ENCODE results near the gene NMNAT2.
A peak's percentile ranks its signal among the peaks of the same experiment; 100 is the strongest.

NMNAT2 gene

DNA sequence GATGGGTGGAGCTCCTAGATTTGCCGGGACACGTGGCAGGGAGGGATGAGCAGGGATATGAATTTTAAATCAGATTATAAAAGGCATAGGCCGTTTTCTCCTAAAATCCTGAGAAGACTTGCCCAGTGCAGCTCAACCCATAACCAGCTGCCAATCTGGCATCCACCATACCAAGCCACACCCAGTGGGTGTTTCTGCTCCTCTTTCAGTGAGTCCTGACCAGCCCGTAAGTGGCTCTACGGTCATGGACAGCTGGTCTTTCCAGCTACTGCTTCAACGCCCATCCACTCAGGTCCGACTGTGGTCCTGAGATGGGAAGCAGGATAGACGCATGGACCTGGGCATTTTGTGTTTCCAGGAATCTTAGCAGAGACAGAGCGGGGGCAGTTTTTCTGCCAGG, 124.9 kb downstream of the NMNAT2 start:
- Mint-ChIP-seq H3K36me3 (ENCODE audit: insufficient read depth) (no peaks in the 10 kb centered on the region), H3K4me1 (ENCODE audit: low read depth in 2 of 2) (no peaks in the 10 kb centered on the region), H3K27ac (no peak overlapping the region), H3K9me3 (no peaks in the 10 kb centered on the region), H3K4me3 (no peak overlapping the region), H3K27me3 (peaks cover 23 to 56% of the 10 kb centered on the region in 2 donors)
- DNase-seq, result no peak
- no peak for ATAC-seq (replicated peaks)

DNA sequence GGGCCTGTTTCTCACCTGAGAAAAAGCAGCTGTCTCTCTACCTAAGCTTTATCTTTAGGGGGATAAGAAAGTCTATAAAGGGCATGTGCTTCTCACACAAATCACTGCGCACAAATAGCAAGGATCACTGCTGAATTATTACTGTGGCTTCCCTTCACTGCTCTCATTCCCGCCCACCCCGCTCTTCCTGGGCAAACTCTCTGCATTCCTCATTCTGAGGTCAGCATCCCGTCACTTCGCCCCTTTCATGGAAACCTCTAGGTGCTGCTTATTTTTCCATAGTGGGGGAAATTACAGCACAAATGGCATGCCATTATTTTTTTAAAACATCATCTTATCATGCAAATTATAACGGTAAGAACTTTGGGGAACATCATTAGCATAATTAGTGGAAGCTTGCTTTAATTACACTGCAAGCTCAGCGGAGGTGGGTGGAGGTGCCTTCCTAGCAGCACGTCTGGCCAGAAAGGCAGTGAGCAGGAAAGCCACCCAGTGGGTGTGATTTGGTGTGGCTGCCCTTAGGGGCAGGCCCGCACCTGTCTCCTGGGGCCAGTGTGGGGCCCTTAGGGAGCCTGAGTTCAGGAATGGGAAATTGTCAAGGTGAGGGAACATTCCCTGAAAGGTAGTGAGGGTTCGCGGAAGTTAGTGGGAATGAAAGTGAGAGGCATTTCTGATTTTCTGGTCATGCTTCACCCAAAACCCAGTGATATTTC, 126.2 kb downstream of the NMNAT2 start:
- Mint-ChIP-seq H3K27me3 (peaks cover 25 to 46% of the 10 kb centered on the region in 2 donors), H3K4me1 (ENCODE audit: low read depth in 2 of 2) (no peaks in the 10 kb centered on the region), H3K4me3 (no peak overlapping the region), H3K27ac (no peak overlapping the region), H3K36me3 (ENCODE audit: insufficient read depth) (no peaks in the 10 kb centered on the region), H3K9me3 (no peaks in the 10 kb centered on the region)
- DNase-seq, result no peak
- no peak for ATAC-seq (replicated peaks)

DNA sequence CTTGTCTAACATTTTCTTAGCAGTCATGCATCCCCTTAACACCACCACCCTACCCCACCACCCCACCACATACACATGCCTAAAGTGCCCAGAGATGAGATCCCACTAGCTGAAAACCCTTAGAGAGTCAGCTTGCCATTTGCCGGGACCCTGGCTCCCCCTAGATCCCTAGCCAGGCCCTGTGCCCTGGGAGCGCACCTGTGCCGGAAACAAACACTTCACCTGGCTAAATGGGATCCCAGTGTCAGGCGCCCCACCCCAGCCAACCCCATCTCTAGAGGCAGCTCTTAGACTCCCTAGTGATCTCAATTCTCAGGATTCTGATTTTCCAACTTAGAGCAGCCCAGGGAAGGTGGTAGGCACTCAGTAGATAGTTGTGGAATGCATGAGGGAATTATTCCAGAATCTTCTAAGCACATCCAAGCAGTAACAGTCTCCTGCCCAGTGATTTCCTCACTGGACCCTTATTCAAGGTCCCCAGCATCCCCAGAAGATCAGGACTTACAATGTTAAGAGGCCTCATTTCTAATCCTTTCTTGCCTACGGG, 126.9 kb downstream of the NMNAT2 start:
- no peaks in the 10 kb centered on the region for H3K9me3 Mint-ChIP-seq
- H3K36me3 Mint-ChIP-seq (ENCODE audit: insufficient read depth), result no peaks in the 10 kb centered on the region
- DNase-seq (no peak), ATAC-seq (replicated peaks) (no peak)
- no peaks in the 10 kb centered on the region for H3K4me1 Mint-ChIP-seq (ENCODE audit: low read depth in 2 of 2)
- no peak overlapping the region for H3K27ac Mint-ChIP-seq
- no peak overlapping the region for H3K4me3 Mint-ChIP-seq
- H3K27me3 Mint-ChIP-seq, result peaks cover 20 to 46% of the 10 kb centered on the region in 2 donors

DNA sequence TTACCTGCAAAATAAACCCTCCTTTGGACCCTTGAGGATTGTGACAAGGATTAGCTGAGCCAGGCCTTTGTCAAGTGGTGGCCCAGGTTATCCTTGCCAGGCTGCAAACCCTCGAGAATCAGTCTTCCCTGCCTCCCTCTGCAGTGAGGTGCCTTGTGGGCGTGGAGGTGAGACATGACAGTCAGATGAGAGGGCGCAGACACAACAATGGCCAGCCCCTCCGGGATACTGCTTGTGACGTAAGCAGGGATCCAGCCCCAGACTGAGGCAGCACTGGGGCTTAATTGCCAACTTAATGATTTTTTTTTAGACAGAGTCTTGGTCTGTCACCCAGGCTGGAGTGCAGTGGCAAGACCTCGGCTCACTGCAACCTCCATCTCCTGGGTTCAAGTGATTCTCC, 127.6 kb downstream of the NMNAT2 start:
- no peaks in the 10 kb centered on the region for H3K4me1 Mint-ChIP-seq (ENCODE audit: low read depth in 2 of 2)
- DNase-seq (no peak), ATAC-seq (replicated peaks) (no peak)
- H3K27me3 Mint-ChIP-seq, result peaks cover 20 to 49% of the 10 kb centered on the region in 2 donors
- H3K36me3 Mint-ChIP-seq (ENCODE audit: insufficient read depth), result no peaks in the 10 kb centered on the region
- H3K27ac Mint-ChIP-seq, result no peak overlapping the region
- H3K4me3 Mint-ChIP-seq, result no peak overlapping the region
- H3K9me3 Mint-ChIP-seq, result no peaks in the 10 kb centered on the region

DNA sequence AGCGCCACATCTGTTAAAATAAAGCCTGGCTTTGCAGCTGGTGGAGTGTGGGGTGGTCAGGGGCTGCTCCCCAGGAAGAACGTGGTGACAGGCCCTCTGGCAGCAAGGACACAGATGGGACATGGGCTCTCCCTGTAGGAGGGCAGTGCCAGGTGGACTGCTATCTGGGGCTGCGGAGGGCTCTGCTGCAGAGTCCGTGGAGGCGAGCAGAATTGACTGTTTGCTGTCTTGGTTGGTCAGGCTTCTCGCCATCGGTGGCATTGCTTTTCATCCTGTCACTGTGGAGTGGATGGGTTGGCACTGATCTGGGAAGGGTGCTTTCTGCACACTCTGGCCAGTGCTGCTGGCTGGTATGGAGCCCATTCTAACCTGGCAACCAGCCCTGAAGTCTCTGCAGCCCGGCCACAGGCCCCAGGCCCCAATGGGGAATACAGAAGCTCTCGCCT, 129.1 kb downstream of the NMNAT2 start:
- ATAC-seq (replicated peaks), result no peak
- H3K27me3 Mint-ChIP-seq, result peaks cover 32 to 64% of the 10 kb centered on the region in 2 donors

DNA sequence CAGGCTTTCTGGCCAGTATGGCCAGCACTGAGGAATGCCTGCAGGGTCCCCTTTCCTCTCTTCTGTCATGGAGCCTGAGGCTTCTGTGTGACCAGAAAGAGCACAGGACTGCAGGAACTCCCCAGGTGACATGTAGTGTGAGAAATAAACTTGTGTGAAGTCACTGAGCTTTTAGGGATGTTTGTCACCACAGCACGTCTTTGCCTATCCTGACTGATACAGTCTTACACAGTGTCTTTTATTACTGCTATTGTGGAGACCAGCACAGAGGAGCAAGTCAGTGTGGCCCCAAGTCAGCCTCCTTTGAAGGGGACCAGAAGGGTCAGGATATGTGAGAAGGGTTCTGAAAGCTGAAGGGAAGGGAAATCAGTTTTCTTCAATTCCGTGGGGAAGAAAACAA, 129.6 kb downstream of the NMNAT2 start:
- Mint-ChIP-seq H3K9me3 (no peaks in the 10 kb centered on the region), H3K27ac (no peak overlapping the region)

More for the DNA sequence above, 129.1 kb downstream of the NMNAT2 start:
- Mint-ChIP-seq H3K4me1 (ENCODE audit: low read depth in 2 of 2) (no peaks in the 10 kb centered on the region), H3K36me3 (ENCODE audit: insufficient read depth) (no peaks in the 10 kb centered on the region), H3K4me3 (no peak overlapping the region), H3K9me3 (no peaks in the 10 kb centered on the region), H3K27ac (no peak overlapping the region)
- DNase-seq, result no peak

DNA sequence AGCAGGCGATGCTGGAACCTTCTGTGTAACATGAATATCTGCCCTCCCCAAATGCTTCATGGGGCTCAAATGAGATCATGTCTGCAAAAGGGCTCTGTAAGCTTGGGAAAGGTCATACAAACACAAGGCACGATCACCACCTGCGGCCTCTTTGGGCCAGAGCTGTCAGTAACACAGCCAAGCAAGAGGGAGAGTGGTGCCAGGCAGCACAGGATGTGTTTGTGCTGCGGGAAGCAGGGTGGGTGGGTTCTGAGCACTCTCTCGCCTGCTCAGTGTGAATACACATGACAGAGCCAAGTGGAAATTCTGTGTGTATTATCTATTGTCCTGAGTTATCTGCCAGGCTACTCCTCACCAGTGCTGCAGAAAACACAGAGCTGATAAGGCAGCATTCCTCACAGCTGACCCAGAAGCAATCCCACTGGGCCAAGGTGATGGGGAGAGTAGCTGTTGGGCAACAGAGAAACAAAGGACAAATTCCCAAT, 130.9 kb downstream of the NMNAT2 start:
- ATAC-seq (replicated peaks), result no peak
- H3K4me1 Mint-ChIP-seq (ENCODE audit: low read depth in 2 of 2), result no peaks in the 10 kb centered on the region
- no peak overlapping the region for H3K27ac Mint-ChIP-seq
- H3K9me3 Mint-ChIP-seq, result no peaks in the 10 kb centered on the region
- H3K4me3 Mint-ChIP-seq, result no peak overlapping the region
- H3K27me3 Mint-ChIP-seq, result peaks cover 44 to 70% of the 10 kb centered on the region in 2 donors
- no peaks in the 10 kb centered on the region for H3K36me3 Mint-ChIP-seq (ENCODE audit: insufficient read depth)
- no peak for DNase-seq

More for the DNA sequence above, 129.6 kb downstream of the NMNAT2 start:
- Mint-ChIP-seq H3K36me3 (ENCODE audit: insufficient read depth) (no peaks in the 10 kb centered on the region), H3K4me3 (no peak overlapping the region), H3K4me1 (ENCODE audit: low read depth in 2 of 2) (no peaks in the 10 kb centered on the region), H3K27me3 (peaks cover 35 to 69% of the 10 kb centered on the region in 2 donors)
- ATAC-seq (replicated peaks) (no peak), DNase-seq (no peak)

DNA sequence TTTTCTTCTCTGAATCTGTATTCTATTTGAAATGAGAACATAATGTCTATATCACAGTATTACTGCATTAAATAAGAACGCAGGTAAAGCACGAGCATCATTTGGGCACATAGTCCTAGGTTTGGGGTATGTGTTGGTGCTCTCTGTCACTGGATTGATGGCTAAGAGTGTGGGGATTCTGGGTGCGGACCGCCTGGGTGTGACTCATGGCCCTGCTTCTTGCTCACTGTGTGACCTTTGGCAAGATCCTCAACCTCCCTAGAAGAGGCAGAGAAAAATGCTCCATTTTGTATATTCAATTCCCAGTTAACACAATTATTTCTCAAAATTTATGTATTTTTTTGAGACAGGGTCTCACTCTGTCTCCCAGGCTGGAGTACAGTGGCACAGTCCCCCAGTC, 132.4 kb downstream of the NMNAT2 start:
- Mint-ChIP-seq H3K4me1 (ENCODE audit: low read depth in 2 of 2) (peaks cover 0 to 2% of the 10 kb centered on the region in 2 donors), H3K27ac (no peak overlapping the region), H3K4me3 (no peak overlapping the region), H3K9me3 (no peaks in the 10 kb centered on the region), H3K27me3 (peaks cover 46 to 73% of the 10 kb centered on the region in 2 donors), H3K36me3 (ENCODE audit: insufficient read depth) (no peaks in the 10 kb centered on the region)
- ATAC-seq (replicated peaks), result no peak
- no peak for DNase-seq

DNA sequence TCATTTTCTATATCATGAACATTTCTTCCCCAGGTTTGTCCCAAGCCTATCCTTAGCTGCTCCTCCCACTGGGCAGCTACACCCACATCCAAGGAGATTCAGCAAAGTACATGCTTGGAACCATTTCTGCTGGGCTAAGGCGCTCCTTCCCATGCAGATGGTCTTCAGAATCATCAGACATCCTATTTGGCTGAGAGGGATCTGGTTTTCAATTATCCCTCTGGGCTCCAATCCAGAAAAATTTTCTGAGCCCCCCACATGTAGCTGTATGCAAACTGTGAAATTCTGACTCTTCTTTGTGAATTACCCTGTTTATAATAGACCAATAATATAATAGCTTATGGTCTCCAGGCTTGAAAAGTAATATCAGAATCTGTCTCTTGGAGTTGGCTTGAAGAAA, 132.9 kb downstream of the NMNAT2 start:
- Mint-ChIP-seq H3K9me3 (no peaks in the 10 kb centered on the region), H3K27ac (no peak overlapping the region), H3K36me3 (ENCODE audit: insufficient read depth) (no peaks in the 10 kb centered on the region), H3K27me3 (peaks cover 46 to 73% of the 10 kb centered on the region in 2 donors), H3K4me3 (no peak overlapping the region), H3K4me1 (ENCODE audit: low read depth in 2 of 2) (peaks cover 0 to 2% of the 10 kb centered on the region in 2 donors)
- ATAC-seq (replicated peaks) (no peak), DNase-seq (no peak)

DNA sequence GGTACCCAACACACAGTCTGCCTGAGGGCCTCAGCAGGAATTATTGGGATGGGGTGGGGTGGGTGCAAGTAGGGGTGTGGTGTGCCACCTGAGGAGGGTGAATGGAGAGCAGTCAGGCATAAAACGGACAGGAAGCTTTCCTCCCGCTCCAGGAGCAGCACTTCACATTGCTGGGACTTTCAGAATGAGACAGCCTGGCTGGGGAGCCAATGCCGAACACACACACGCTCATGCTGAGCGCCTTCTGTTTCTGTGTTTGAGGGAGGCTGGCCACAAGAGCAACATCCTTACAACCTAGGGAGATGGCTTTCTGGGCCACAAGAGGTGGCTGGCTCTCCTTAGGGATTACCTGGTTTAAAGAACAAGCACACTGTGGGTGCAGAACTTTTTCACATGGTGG, 134.1 kb downstream of the NMNAT2 start:
- no peak for ATAC-seq (replicated peaks)
- no peak overlapping the region for H3K4me3 Mint-ChIP-seq

DNA sequence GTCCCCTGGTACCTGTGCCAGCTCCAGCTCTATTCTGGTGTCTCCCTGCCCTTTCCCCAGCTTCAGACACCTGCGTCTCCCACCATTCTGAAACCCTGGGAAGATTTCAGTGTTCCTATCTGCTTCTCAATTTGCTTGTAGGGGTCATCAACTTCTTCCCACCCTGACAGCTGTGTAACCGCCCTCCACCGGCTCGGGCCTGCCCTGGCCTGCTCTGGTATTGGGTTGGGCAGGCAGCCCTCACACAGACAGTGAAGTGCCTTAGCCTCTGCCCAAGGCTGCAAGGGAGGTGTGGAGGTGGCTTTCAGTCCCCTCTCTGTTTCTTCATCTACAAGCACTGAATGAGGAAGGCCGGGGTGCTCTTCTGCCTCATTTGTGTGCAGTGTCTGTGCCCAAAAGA, 134.9 kb downstream of the NMNAT2 start:
- Mint-ChIP-seq H3K36me3 (ENCODE audit: insufficient read depth) (no peaks in the 10 kb centered on the region), H3K27me3 (peaks cover 32 to 58% of the 10 kb centered on the region in 2 donors), H3K4me1 (ENCODE audit: low read depth in 2 of 2) (peaks cover 3 to 4% of the 10 kb centered on the region in 2 donors), H3K4me3 (no peak overlapping the region), H3K9me3 (no peaks in the 10 kb centered on the region), H3K27ac (no peak overlapping the region)
- ATAC-seq (replicated peaks), result no peak
- DNase-seq, result no peak

More for the DNA sequence above, 134.1 kb downstream of the NMNAT2 start:
- Mint-ChIP-seq H3K27ac (no peak overlapping the region), H3K9me3 (no peaks in the 10 kb centered on the region), H3K36me3 (ENCODE audit: insufficient read depth) (no peaks in the 10 kb centered on the region), H3K4me1 (ENCODE audit: low read depth in 2 of 2) (peaks cover 3 to 4% of the 10 kb centered on the region in 2 donors), H3K27me3 (peaks cover 38 to 66% of the 10 kb centered on the region in 2 donors)
- no peak for DNase-seq

DNA sequence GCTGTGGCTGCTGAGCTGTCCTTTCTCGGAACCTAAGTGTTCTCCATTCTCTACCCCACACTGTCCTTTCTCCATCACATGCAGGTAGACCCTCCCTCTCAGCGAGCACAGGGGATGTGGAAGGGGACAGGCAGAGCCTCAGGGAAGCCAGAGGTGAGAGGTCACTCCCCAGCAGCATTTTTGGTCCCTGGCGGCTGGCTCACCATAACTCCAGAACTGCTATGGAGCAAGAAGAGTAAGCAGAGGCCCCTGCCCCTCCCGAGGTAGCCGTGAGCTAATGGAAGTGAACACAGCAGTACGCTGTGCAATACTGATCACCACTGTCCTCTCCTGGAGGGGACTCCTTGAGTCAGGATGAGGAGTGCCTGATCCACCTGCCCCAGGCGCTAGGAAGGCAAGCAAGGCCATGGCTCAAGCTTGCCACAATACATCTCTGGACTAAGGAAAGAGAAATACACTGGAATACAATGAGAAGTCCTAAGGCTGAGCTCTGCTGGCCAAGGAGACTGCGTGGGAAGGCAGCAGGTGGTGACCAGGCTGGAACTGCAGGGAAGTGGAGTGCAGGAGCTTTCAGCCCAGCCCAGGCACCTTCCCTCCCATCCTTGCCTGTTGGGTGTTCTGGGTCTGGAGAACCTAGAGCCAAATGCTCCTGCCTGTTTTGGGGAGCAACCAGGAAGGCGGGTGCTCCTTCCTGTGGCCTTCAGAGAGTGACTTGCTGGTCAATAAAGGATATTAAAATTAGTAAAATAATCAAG, 135.9 kb downstream of the NMNAT2 start:
- Mint-ChIP-seq H3K36me3 (ENCODE audit: insufficient read depth) (no peaks in the 10 kb centered on the region), H3K27ac (no peak overlapping the region), H3K27me3 (peaks cover 26 to 55% of the 10 kb centered on the region in 2 donors)

DNA sequence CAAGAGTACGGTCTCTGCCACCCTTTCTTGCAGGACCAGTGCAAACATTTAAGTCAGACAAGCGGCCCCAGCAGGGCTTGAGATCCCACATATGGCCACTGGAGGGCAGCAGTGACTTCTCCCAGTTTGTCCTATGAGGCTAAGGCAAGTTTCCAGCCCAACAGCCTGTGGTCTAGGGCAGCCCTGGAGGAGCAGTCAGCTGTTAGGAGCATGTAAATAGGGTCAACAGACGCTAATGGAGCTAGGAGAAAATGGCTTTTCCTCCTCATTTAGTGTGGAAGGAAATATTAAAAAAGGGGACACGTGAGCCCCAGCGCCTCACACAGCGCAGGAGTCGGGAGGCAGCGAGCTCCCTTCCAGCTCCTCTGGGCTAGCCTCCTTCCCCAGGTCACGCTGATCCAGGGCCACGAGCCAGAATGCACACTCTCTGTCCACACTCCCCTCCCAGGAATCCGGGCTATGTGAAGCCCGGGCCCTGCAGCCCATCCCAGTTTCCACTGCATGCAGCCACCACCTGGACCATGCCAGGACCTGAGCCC, 136.6 kb downstream of the NMNAT2 start:
- ATAC-seq (replicated peaks), result peak; percentile 42
- Mint-ChIP-seq H3K4me1 (ENCODE audit: low read depth in 2 of 2) (peaks cover 3 to 4% of the 10 kb centered on the region in 2 donors), H3K27ac (no peak overlapping the region), H3K36me3 (ENCODE audit: insufficient read depth) (no peaks in the 10 kb centered on the region), H3K9me3 (no peaks in the 10 kb centered on the region), H3K27me3 (peaks cover 26 to 51% of the 10 kb centered on the region in 2 donors), H3K4me3 (no peak overlapping the region)
- peak; percentile 34 to 65 (median 38) for DNase-seq

More for the DNA sequence above, 135.9 kb downstream of the NMNAT2 start:
- DNase-seq (no peak), ATAC-seq (replicated peaks) (no peak)
- Mint-ChIP-seq H3K4me3 (no peak overlapping the region), H3K4me1 (ENCODE audit: low read depth in 2 of 2) (peaks cover 3 to 4% of the 10 kb centered on the region in 2 donors), H3K9me3 (no peaks in the 10 kb centered on the region)

All from effector memory CD8-positive, alpha-beta T cell (primary cell).